Activated CD4-positive, alpha-beta T cell treated with anti-CD3 and anti-CD28 coated beads, Interleukin-2, amount 50 U/mL, for 1 hour (primary cell): Measurements from ENCODE around the gene PMAIP1.
"Not testable (repeated sequence)": the region's sequence is repeated elsewhere in the genome, so short reads cannot be mapped to it uniquely, and the experiment has no call there.

ENCODE experiments used
- DNase-seq: peaks from one replicate; pipeline ENCODE4 v3.0.0-alpha.2; 2020

The PMAIP1 gene

DNA sequence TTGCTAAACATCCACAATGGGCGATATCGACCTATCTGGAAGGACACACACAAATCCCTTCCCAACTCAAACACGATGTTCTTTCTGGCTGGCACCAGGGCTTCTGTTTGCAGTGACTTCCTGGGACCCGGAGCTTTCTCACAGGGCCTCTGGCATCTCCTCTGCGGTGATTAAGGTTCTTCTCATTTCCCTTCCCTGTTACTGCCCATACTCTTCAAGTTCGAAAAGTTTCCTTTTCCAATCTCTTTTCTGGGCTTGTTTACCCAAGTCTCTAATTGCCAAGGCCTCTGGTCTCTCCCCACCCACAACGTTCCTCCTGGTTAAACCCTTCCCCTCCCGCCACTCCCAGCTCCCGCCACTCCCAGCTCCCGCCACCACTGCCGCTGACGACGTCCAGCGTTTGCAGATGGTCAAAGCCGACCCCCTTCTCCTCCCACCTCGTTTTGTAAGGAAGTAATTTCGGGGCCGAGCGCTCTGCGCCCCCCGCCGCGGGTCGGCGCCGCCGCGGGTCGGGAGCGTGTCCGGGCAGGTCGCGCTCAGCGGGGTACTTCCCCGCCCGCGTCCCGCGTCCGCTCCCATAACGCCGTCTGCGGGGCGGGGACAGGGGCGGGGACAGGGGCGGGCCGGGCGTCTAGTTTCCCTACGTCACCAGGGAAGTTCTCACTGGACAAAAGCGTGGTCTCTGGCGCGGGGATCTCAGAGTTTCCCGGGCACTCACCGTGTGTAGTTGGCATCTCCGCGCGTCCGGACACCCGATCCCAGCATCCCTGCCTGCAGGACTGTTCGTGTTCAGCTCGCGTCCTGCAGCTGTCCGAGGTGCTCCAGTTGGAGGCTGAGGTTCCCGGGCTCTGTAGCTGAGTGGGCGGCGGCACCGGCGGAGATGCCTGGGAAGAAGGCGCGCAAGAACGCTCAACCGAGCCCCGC, at the start of gene PMAIP1:
TSS of gene PMAIP1 (plus strand) at position 699 of the 924 bp plus-strand sequence. CDS start at position 881, 182 bp downstream.
- DNase-seq: peak; percentile 78

DNA sequence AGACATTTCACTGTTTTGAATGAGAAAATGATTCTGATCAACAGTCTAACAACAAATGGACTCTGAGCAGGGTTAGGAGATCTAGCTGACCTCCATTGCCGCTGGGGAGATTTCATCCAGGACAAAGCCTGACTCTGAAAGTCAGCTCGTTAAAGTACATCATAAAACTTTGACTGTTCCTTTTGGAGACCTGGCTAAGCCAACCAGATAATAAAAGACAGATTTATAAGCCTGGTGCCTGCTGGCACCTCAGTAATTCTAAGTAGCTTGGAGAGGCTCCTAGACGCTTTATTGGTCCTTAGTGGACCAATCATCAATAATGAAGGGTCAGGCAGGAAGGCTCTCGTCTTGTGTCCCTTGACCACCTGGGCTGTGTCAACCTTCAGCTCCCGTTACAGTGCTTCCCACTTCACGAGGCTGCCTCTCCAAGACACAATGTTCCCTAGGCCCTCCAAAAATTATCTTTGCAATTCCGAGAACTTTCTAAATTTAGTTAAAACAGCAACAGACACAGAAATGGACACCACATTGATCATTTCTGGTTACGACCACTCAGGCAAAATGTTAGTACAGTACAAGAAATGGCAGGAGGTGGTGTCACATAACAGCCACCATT, 47.9 kb upstream of the PMAIP1 start:
- no peak for DNase-seq

DNA sequence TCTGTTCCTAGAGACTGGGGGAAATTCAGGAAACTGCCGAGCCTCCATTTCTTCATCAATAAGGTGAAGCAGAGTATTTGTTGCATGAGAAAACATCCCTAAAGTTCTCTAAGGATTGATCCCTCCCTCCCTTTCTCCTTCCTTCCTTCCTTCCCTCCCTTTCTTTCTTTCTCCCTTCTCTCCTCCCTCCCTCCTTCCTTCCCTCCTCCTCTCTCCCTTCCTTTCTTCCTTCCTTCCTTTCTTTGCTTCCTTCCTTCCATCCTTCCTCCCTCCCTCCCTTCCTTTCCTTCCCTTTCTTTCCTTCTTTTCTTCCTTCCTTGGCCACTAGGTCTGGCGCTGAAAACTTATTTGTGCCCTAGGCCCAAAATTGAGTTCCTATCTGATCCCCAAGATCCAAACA, 47.2 kb upstream of the PMAIP1 start:
- no peak for DNase-seq

DNA sequence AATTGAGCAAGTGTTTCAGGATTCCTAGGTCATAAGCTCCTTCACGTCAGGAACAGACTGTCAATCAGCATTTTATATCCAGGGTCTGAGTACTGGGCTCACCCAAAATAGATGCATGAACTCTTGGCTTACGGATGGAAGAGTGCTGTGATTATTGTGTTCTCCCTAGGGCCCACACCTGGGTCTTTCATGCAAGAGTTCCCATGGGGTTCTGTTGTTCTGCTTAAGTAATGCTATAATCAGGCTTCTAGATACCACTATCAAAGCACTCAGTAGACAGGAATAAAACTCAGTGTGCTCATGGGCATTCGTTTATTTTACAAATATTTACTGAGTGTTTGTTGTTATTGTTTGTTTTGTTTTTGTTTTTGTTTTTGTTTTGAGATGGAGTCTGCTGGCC, 46.4 kb upstream of the PMAIP1 start:
- DNase-seq: no peak

GRCh38 chr18:59853988-59854387, 45.8 kb upstream of the PMAIP1 start:
- not testable (repeated sequence) for DNase-seq

- DNase-seq: no peak
These were observed 38.8 kb upstream of the PMAIP1 start for GRCh38 chr18:59861009-59861408.

DNA sequence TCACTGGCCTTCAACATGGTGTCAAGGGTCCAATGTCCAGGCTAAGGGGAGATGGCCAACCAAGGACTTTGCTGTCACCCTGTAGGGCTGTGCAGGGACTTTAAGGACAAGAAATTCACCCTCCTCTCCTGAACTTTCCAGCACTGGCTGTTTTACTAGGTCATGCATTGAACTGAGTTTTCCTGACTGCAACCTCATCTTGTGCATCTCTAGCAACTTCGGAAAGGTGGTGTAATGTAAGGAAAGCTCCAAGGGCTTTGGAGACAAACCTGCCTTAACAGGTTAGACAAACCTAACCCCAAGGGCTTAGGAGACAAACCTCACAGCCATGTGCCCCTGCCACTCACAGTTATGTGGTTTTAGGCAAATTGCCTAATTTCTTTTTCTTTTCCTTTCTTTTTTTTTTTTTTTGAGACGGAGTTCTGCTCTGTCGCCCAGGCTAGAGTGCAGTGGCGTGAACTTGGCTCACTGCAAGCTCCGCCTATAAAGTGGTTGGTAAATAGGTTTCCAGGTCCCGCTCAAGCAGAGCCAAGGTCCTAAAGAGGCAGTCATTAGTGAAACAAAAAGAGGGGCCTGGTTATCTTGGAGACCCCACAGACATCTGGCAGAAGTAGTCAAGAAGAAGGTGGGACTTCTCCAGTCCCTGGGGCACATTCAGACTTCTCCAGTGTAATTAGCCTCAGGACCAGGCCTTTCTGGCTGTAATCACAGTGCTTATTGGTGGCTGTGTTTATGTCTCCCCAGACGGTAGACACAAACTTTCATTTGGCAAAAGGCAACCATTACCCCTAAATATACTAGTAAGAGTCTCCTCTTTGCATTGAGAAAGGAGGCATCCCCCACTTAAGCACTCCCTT, 37.6 kb upstream of the PMAIP1 start:
- no peak for DNase-seq

- DNase-seq: no peak
These were observed 34.4 kb upstream of the PMAIP1 start for GRCh38 chr18:59865241-59865986.

DNA sequence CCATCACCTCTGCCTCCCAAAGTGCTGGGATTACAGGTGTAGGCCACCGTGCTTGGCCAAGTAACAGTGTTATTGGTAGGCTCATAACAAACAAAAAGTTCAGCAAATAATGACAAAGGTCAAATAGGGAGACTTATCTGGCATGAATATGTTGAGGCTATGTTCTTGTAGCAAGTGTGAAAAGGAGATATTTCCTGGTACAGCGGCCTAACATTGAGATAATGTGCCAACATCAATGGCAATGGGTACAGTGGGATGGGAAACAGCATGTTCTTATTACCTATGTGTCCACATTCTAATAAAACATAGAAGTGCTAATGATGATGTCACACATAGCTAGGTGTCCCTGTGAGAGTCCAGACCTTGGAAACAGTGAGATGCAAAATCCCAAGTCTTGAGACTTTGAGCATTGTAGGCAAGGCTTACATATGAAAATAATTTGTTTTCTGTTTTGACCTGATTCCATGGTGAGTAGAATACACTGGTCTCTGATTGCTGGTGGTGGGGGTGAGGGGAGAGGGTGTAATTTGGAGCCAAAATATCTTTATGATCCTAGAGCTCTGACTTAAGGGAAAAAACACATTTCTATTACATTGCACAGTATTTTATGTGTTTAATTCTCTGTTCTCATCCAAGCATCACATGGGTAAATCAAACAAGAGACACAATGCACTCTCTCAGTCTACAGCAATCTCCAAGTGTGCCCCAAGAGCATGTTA, 33.1 kb upstream of the PMAIP1 start:
- no peak for DNase-seq

DNA sequence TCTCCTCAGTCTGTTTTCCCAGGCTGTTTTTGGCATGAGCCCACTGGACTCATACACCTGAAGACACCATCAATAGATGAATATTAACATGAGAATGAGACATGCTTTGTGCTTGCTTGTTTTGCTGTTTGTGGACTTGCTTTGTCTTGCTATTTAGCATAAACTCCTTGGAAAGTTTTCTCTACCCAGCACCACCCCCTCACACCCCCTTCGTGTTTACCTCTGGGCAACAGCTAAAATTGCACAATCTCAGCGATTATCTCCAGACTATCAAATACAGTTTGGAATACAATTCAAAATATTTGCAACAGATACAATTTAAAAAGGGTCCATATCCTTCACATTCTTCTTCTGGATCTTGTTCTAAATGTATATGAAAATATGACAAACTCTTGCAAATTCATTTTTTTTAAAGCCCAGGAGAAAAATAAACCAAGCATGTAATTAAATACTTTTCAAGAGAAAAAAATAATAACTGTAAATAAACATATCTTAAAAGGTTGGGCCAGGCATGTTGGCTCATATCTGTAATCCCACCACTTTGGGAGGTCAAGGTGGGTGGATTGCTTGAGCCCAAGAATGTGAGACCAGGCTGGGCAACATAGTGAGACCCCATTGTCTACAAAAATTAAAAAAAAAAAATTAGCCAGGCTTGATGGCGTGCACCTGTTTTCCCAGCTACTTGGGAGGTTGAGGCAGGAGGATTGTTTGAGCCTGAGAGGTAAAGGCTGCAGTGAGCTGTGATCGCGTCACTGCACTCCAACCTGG, 32.3 kb upstream of the PMAIP1 start:
- DNase-seq: no peak

DNA sequence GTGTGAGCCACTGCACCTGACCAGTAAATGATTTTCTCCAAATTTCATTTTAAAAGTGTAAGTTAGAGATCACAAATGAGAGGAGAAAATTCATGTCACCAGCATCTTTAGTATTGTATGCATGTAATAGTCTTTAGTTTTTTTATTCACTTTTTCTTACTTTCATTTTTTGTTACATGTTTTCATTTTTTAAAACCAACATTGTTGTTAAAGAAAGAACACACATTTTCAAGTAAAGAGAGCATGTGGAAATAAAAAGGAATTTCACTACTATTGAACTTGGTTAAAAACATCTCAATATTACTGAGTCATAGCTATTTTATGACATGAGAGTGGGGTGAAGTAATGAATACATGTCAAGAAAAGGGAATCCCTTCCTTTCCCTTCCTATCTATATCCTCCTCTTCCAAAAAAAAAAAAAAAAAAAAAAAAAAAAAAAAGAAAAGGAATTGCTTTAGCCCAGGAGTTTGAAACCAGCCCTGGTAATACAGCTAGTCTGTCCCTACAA, 29.1 kb upstream of the PMAIP1 start:
- no peak for DNase-seq

- DNase-seq: no peak
These were observed 28.0 kb upstream of the PMAIP1 start for GRCh38 chr18:59871711-59872362.

GRCh38 chr18:59873641-59874040, 26.2 kb upstream of the PMAIP1 start:
- DNase-seq: no peak

DNA sequence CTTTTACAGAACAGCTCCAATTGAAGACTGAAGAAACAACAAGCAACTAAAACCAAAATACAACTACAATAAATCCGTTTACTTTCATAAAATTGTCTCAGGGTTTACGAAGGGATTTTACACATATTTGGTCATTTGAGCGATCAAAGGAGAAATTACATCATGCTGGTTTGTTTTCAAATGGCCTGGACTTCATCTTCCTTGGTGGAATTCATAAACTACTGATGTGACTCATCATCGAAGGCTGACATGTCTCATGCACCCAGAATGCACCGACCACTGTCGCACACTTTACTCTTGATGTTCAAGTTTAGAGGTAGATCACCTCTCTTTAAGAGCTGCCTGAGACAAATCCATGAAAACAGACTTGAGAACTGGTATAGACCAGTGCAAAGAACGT, 25.6 kb upstream of the PMAIP1 start:
- no peak for DNase-seq

GRCh38 chr18:59876310-59876626, 23.5 kb upstream of the PMAIP1 start:
- no peak for DNase-seq

GRCh38 chr18:59877361-59877760, 22.4 kb upstream of the PMAIP1 start:
- DNase-seq: no peak

- no peak for DNase-seq
These were observed 21.2 kb upstream of the PMAIP1 start for GRCh38 chr18:59878644-59879043.

DNA sequence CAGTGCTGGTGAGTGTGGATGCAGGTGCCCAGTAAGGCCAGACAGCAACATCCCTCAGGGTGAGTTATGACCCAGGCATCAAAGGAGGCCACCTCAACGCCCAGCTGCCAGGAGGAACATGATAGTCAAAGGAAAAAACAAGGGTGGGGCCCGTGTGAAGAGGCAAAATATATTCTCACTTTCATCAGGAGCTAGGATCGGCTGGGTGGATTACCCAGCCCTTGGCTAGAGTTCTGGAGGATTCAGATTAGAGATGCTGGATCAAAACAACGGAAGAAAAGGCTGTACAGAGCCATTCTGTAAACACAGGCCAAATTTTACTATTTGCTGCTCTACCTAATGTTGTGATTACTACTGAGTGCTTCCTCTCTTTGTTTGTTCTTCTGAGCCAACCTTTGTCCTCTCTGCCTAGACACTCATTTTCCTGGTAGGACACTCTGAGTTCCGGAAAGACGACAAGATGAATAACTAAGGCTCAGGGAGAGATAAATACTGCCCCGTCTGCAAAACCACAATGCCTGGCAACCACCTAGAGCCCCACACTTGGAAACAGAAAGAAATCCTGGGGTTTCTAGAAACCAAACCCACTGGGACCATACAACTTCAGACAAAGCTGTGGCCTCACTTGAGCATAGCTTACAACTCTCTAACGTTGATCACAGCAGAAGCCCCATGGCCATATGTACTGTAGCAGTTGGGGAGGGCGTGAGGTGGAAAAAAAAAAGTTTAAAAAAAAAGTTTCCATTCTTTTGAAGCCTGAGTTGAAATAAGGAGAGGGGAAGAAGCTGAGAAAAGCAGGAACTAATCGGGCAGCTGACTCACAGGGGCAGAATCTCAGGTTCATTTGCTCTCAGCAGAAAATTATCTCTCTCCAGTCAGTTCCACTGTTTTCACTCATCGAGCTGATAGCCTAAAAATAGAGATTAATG, 17.8 kb upstream of the PMAIP1 start:
- DNase-seq: no peak

DNA sequence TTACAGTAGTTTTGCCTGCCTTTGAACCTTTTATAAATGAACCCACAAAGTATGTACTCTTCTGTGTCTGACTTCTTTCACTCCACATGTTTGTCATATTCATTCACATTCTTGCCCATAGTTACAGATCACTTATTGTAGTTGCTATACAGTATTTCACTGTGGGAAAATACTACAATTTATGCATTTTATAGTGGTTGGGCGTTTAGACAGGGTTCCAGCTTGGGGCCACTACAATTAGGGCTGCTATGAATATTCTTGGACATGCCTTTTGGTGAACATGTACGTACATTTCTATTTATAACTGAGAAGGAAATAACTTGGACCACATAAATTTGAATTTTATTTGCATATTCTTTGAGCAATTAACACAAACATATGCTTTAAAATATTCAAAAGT, 15.4 kb upstream of the PMAIP1 start:
- DNase-seq: no peak
